ENCODE data around the gene MKNK1. TPM values are rescaled to one million over a fixed set of nuclear protein-coding genes. Genes with fewer than 3 reads are reported as not detected.

MKNK1 gene
- polyA plus RNA-seq, 1 donor (not counting 4 experiments of a cell fraction or from before 2014, with no cell fraction given) = 55.7 TPM

DNA sequence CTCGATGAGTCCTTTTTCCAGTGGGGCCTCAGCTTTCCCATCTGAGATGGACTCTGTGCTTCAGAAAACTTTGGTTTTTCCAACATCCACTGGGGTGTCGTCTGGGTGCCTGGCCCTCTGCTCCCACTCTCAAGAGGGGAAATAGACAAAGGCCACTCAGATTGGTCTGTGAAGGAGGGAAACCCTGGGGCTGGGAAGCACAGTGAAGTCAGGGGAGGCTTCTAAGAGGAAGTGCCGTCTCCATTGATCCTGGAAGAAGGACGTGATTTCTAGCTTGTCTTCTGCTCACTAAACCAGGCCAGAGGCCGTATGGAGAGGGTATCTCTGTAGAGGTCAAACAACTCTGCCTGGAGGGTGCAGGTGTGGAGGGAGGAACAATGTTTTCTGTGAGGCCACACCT is 57.9 kb downstream of the MKNK1 start:
- Histone ChIP-seq H3K4me2 (ENCODE audit: control insufficient read depth, extremely low read depth, insufficient read depth, low read depth, low read length) (no peak overlapping the region), H3K79me2 (ENCODE audit: control insufficient read depth, insufficient read depth, low read length) (no peaks in the 10 kb centered on the region), H4K20me1 (ENCODE audit: control insufficient read depth, extremely low read depth, insufficient read depth, low read length) (no peaks in the 10 kb centered on the region), H3K27ac (ENCODE audit: control insufficient read depth, insufficient read depth, low read length) (no peak overlapping the region), H3K27me3 (ENCODE audit: control insufficient read depth, extremely low read depth, insufficient read depth, low read length) (peaks cover 49% of the 10 kb centered on the region), H2AFZ (ENCODE audit: control insufficient read depth, low read length) (no peak overlapping the region), H3K9ac (ENCODE audit: control insufficient read depth, extremely low read depth, insufficient read depth, low read length) (no peak overlapping the region), H3K4me1 (ENCODE audit: control insufficient read depth, extremely low read depth, insufficient read depth, low read length) (no peaks in the 10 kb centered on the region), H3K9me1 (ENCODE audit: control insufficient read depth, extremely low read depth, insufficient read depth, low read length) (no peaks in the 10 kb centered on the region), H3K4me3 (ENCODE audit: control insufficient read depth in 2 of 3, extremely low read depth in 1 of 3, insufficient read depth in 2 of 3, low read depth in 1 of 3, low read length in 3 of 3) (no peak overlapping the region), H3K9me3 (ENCODE audit: control insufficient read depth, low read depth, low read length) (no peaks in the 10 kb centered on the region), H3K36me3 (ENCODE audit: control insufficient read depth in 2 of 2, extremely low read depth in 1 of 2, insufficient read depth in 2 of 2, low read length in 2 of 2) (no peaks in the 10 kb centered on the region)
- dilution Hi-C loops (cut with MboI; ENCODE audit: extremely low pct_ligation_motif_present, low sequenced_read_pairs) = no loop called here
- no peak for DNase-seq (ENCODE audit: low read depth, low spot score)
- TF ChIP-seq, protein P1, sequence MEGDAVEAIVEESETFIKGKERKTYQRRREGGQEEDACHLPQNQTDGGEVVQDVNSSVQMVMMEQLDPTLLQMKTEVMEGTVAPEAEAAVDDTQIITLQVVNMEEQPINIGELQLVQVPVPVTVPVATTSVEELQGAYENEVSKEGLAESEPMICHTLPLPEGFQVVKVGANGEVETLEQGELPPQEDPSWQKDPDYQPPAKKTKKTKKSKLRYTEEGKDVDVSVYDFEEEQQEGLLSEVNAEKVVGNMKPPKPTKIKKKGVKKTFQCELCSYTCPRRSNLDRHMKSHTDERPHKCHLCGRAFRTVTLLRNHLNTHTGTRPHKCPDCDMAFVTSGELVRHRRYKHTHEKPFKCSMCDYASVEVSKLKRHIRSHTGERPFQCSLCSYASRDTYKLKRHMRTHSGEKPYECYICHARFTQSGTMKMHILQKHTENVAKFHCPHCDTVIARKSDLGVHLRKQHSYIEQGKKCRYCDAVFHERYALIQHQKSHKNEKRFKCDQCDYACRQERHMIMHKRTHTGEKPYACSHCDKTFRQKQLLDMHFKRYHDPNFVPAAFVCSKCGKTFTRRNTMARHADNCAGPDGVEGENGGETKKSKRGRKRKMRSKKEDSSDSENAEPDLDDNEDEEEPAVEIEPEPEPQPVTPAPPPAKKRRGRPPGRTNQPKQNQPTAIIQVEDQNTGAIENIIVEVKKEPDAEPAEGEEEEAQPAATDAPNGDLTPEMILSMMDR (optimal IDR thresholded peaks at IDR 0.05 in 1 of 3, IDR thresholded peaks at IDR 0.05 in 1 of 3, conservative IDR thresholded peaks at IDR 0.05 in 1 of 3; ENCODE audit: extremely low read depth in 1 of 3, insufficient read depth in 2 of 3, low read length in 3 of 3) = no peak
- no peak for TF ChIP-seq EZH2 (IDR thresholded peaks at IDR 0.05; ENCODE audit: low read length)
- FAIRE-seq = no peak

DNA sequence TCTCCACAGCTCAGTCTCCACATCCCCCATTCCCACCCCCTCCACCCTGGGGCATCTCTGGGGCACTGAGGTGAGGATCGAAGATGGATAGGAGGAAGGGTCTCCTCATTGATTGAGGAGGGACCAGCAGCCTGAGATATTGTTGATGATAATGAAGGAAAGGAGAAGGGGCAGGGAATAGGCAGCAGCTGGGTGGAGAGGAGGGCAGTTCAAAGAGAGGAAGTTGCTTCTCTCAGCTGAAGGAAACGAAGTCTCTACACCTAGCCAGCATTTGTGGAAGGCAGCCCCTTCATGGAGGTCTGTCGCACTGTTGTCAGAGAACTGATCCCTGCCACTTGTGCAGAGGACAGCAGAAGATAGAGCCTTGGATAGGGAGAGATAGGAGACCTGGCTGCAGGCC is 58.3 kb downstream of the MKNK1 start:
- no peak overlapping the region for H3K4me3 ChIP-seq (ENCODE audit: control insufficient read depth in 2 of 3, extremely low read depth in 1 of 3, insufficient read depth in 2 of 3, low read depth in 1 of 3, low read length in 3 of 3)
- no peak overlapping the region for H2AFZ ChIP-seq (ENCODE audit: control insufficient read depth, low read length)
- TF ChIP-seq EZH2 (IDR thresholded peaks at IDR 0.05; ENCODE audit: low read length) = no peak
- TF ChIP-seq, protein P1 (optimal IDR thresholded peaks at IDR 0.05 in 1 of 3, IDR thresholded peaks at IDR 0.05 in 1 of 3, conservative IDR thresholded peaks at IDR 0.05 in 1 of 3; ENCODE audit: extremely low read depth in 1 of 3, insufficient read depth in 2 of 3, low read length in 3 of 3) = no peak
- H3K9ac ChIP-seq (ENCODE audit: control insufficient read depth, extremely low read depth, insufficient read depth, low read length) = no peak overlapping the region
- DNase-seq (ENCODE audit: low read depth, low spot score) (no peak), FAIRE-seq (no peak)
- H3K27me3 ChIP-seq (ENCODE audit: control insufficient read depth, extremely low read depth, insufficient read depth, low read length) = peaks cover 49% of the 10 kb centered on the region
- H4K20me1 ChIP-seq (ENCODE audit: control insufficient read depth, extremely low read depth, insufficient read depth, low read length) = no peaks in the 10 kb centered on the region
- H3K79me2 ChIP-seq (ENCODE audit: control insufficient read depth, insufficient read depth, low read length) = no peaks in the 10 kb centered on the region
- no peak overlapping the region for H3K27ac ChIP-seq (ENCODE audit: control insufficient read depth, insufficient read depth, low read length)
- H3K4me2 ChIP-seq (ENCODE audit: control insufficient read depth, extremely low read depth, insufficient read depth, low read depth, low read length) = no peak overlapping the region
- H3K9me1 ChIP-seq (ENCODE audit: control insufficient read depth, extremely low read depth, insufficient read depth, low read length) = no peaks in the 10 kb centered on the region
- H3K4me1 ChIP-seq (ENCODE audit: control insufficient read depth, extremely low read depth, insufficient read depth, low read length) = no peaks in the 10 kb centered on the region
- no peaks in the 10 kb centered on the region for H3K36me3 ChIP-seq (ENCODE audit: control insufficient read depth in 2 of 2, extremely low read depth in 1 of 2, insufficient read depth in 2 of 2, low read length in 2 of 2)
- dilution Hi-C loops (cut with MboI; ENCODE audit: extremely low pct_ligation_motif_present, low sequenced_read_pairs) = no loop called here
- H3K9me3 ChIP-seq (ENCODE audit: control insufficient read depth, low read depth, low read length) = no peaks in the 10 kb centered on the region
